ENCODE data around the gene USHBP1.

- TF ChIP-seq CTCF (IDR thresholded peaks at IDR 0.05): no peak
- TF ChIP-seq EZH2 (IDR thresholded peaks at IDR 0.05; ENCODE audit: borderline replicate concordance, insufficient read depth, low read depth, low read length, poor library complexity, severe bottlenecking): no peak
Observed at GRCh38 chr19:17211547-17212446, 52.7 kb downstream of the USHBP1 start.

Data from B cell (primary cell).